ENCODE results near the gene COL5A1.

COL5A1 gene

GRCh38 chr9:134822541-134822940, 180.9 kb downstream of the COL5A1 start:
- ATAC-seq: no peak
- TF ChIP-seq CREB5 (CRISPR knock-in tag; IDR thresholded peaks at IDR 0.05; ENCODE audit: low read depth): no peak
- no peak for TF ChIP-seq ZC3H10 (CRISPR knock-in tag; IDR thresholded peaks at IDR 0.05)
- no peak for TF ChIP-seq POU6F1 (CRISPR knock-in tag; IDR thresholded peaks at IDR 0.05; ENCODE audit: borderline replicate concordance, low read depth)
- TF ChIP-seq ZFP3 (CRISPR knock-in tag; IDR thresholded peaks at IDR 0.05): no peak
- TF ChIP-seq TSHZ2 (CRISPR knock-in tag; IDR thresholded peaks at IDR 0.05): no peak
- no peak for TF ChIP-seq BACH2 (CRISPR knock-in tag; IDR thresholded peaks at IDR 0.05; ENCODE audit: borderline replicate concordance)
- no peak for TF ChIP-seq SNAI2 (CRISPR knock-in tag; IDR thresholded peaks at IDR 0.05)
- no peak for TF ChIP-seq GLIS3 (CRISPR knock-in tag; IDR thresholded peaks at IDR 0.05)
- no peak for TF ChIP-seq ARNTL (CRISPR knock-in tag; IDR thresholded peaks at IDR 0.05; ENCODE audit: borderline replicate concordance, low read depth)
- no peak for TF ChIP-seq PPARA (CRISPR knock-in tag; IDR thresholded peaks at IDR 0.05; ENCODE audit: borderline replicate concordance)
- no peak for TF ChIP-seq ESRRG (CRISPR knock-in tag; IDR thresholded peaks at IDR 0.05)
- TF ChIP-seq PATZ1 (CRISPR knock-in tag; IDR thresholded peaks at IDR 0.05; ENCODE audit: borderline replicate concordance): no peak

- no peak for ATAC-seq
- no peak for TF ChIP-seq CREB5 (CRISPR knock-in tag; IDR thresholded peaks at IDR 0.05; ENCODE audit: low read depth)
- no peak for TF ChIP-seq SNAI2 (CRISPR knock-in tag; IDR thresholded peaks at IDR 0.05)
- TF ChIP-seq CSRNP3 (CRISPR knock-in tag; IDR thresholded peaks at IDR 0.05): no peak
- no peak for TF ChIP-seq TCF4 (CRISPR knock-in tag; IDR thresholded peaks at IDR 0.05; ENCODE audit: borderline replicate concordance)
- no peak for TF ChIP-seq ZNF565 (CRISPR knock-in tag; conservative IDR thresholded peaks at IDR 0.05; ENCODE audit: low read depth)
- TF ChIP-seq CSDC2 (CRISPR knock-in tag; IDR thresholded peaks at IDR 0.05): no peak
- TF ChIP-seq ZC3H10 (CRISPR knock-in tag; IDR thresholded peaks at IDR 0.05): no peak
- no peak for TF ChIP-seq ESRRG (CRISPR knock-in tag; IDR thresholded peaks at IDR 0.05)
- TF ChIP-seq OSR1 (CRISPR knock-in tag; IDR thresholded peaks at IDR 0.05): no peak
- no peak for TF ChIP-seq ZFP3 (CRISPR knock-in tag; IDR thresholded peaks at IDR 0.05)
- TF ChIP-seq ARNTL (CRISPR knock-in tag; IDR thresholded peaks at IDR 0.05; ENCODE audit: borderline replicate concordance, low read depth): no peak
- no peak for TF ChIP-seq BACH2 (CRISPR knock-in tag; IDR thresholded peaks at IDR 0.05; ENCODE audit: borderline replicate concordance)
- TF ChIP-seq ZNF8 (CRISPR knock-in tag; IDR thresholded peaks at IDR 0.05): no peak
- TF ChIP-seq GLIS3 (CRISPR knock-in tag; IDR thresholded peaks at IDR 0.05): no peak
- TF ChIP-seq PPARA (CRISPR knock-in tag; IDR thresholded peaks at IDR 0.05; ENCODE audit: borderline replicate concordance): no peak
Observed at GRCh38 chr9:134823623-134824022, 182.0 kb downstream of the COL5A1 start.

GRCh38 chr9:134824583-134824982, 183.0 kb downstream of the COL5A1 start:
- no peak for ATAC-seq
- no peak for TF ChIP-seq TCF4 (CRISPR knock-in tag; IDR thresholded peaks at IDR 0.05; ENCODE audit: borderline replicate concordance)
- no peak for TF ChIP-seq TSHZ2 (CRISPR knock-in tag; IDR thresholded peaks at IDR 0.05)
- TF ChIP-seq ISL1 (CRISPR knock-in tag; IDR thresholded peaks at IDR 0.05): no peak
- no peak for TF ChIP-seq CSRNP3 (CRISPR knock-in tag; IDR thresholded peaks at IDR 0.05)

Measured in SK-N-SH treated with all-trans-retinoic acid at 6 μM for 48 hours (cell line).